NT2/D1 (cell line): ENCODE measurements around the gene TGM3.

Experiments used
- SUZ12 ChIP-seq: IDR thresholded peaks from 2 replicates; pipeline ENCODE4 v1.6.1; 2011; ENCODE audit not compliant: insufficient read length, insufficient read depth; ENCODE audit errors: extremely low read depth
- YY1 ChIP-seq: IDR thresholded peaks from 2 replicates; pipeline ENCODE4 v1.6.1; 2011; ENCODE audit not compliant: insufficient read length, insufficient read depth
- ZNF274 ChIP-seq: IDR thresholded peaks from 2 replicates; pipeline ENCODE4 v1.6.1; 2011; ENCODE audit warnings: mild to moderate bottlenecking, low read depth, low read length

DNA sequence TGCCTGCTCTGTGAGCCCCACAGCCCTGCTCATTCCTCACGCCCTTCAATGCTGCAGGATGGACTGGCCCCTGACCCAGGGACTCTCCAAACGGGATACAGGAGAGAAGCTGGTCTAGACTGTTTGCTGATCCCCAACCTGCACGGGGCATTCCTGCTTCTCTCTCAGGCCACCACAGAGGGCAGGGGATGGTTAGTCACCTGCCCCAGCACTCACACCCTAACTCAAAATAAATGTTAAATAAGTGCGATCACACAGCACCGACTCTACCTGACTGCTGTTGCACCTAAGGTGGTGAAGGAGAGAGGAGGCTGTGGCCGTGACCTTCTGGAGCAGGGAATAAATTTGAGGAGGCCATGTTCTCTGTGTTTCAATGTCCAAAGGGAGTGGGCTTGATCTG lies 45.0 kb downstream of the TGM3 start:
- TF ChIP-seq ZNF274, result no peak
- TF ChIP-seq SUZ12, result no peak
- TF ChIP-seq YY1, result no peak
